Right cardiac atrium (tissue), 5 donors: ENCODE results near the gene DUSP8. TPM values are rescaled to one million over a fixed set of nuclear protein-coding genes. Genes with fewer than 3 reads are reported as not detected.
A peak's percentile ranks its signal among the peaks of the same experiment; 100 is the strongest.
"Not testable (repeated sequence)": the region's sequence is repeated elsewhere in the genome, so short reads cannot be mapped to it uniquely, and the experiment has no call there.

Experiments used
- ATAC-seq, 2 donors: fragments of 200-7000 bp; cut with Tn5 transposase; one replicate each; pipeline versions ENCODE4 v1.8.0 to v1.9.1; 2020; ENCODE audit warnings: moderate library complexity in 2 of 2, mild to moderate bottlenecking in 1 of 2
- DNase-seq, 3 donors: peaks; one replicate each; pipeline ENCODE4 v3.0.0-alpha.2; 2020
- H3K27ac ChIP-seq: one replicate; pipeline ENCODE4 v1.5.1; 2013; ENCODE audit warnings: mild to moderate bottlenecking, low read length, control low read depth, moderate library complexity
- H3K27me3 ChIP-seq: one replicate; pipeline ENCODE4 v1.6.1; 2013; ENCODE audit not compliant: control insufficient read depth, insufficient read depth
- H3K4me1 ChIP-seq: one replicate; pipeline ENCODE4 v1.6.1; 2013; ENCODE audit warnings: low read length; ENCODE audit not compliant: control insufficient read depth, insufficient read depth
- H3K4me3 ChIP-seq: one replicate; pipeline ENCODE4 v1.5.1; 2013; ENCODE audit warnings: low read length, control low read depth
- H3K9me3 ChIP-seq: one replicate; pipeline ENCODE4 v1.6.1; 2013; ENCODE audit warnings: low read length; ENCODE audit not compliant: control insufficient read depth
- WGBS: extraction: QIAGEN DNeasy Blood & Tissue Kit; methylation state at CpG from one replicate; pipeline ENCODE4 v1.1.7; 2013; 5-methylcytosine and 5-hydroxymethylcytosine counted together
- intact Hi-C, 4 donors: fragments of 100-400 bp; cut with DNase I; formaldehyde crosslinking; loops; one replicate each; pipeline versions ENCODE4 v1.11.0 to v1.14.0; 2022 to 2023
- polyA plus RNA-seq: library from polyadenylated mRNA; stranded (reverse); fragments of 200-250 nt; gene quantifications from one replicate; pipeline ENCODE4 v1.2.3, GENCODE V29; 2013
- total RNA-seq, 4 donors: library from RNA; stranded (reverse); fragmentation: NEBNext Ultra II Directional; extraction: Animal tissue kit (Norgen Biotek cat#: 25700); gene quantifications; one replicate each; pipeline ENCODE4 v1.2.1, GENCODE V29; 2021
- donor health status: healthy with polysubstance abuse.
- donor health status: DM: no; HTN: yes; CAD: no.
- donor health status: DM: no; HTN: no; CAD: no.
- donor health status: DM: no; HTN: yes; CAD: no; lungs with severe emphysema.
- donor health status: DM: yes; HTN: yes; CAD: no.

DUSP8 gene
- total and polyA plus RNA-seq, 5 donors, result 10.1 to 15.6 (median 13.3) TPM

DNA sequence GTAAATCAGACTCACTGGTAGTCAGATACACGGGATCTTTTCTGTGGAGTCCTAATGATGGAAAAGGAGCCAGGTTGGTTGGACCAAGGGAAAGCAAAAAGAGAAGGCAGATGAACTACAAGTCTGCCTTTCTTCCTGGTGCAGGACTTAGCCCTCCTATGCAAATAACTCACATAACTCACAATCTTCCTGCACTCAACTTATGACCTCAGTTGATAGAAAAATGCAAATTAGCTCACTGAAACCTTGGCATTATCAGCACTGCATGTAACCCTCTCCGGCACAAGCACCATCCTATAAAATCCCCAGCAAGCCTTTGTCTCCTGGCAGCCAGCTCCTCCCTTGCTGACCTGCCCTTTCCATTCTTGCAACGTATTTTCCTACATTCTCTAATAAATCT, 29.6 kb upstream of the DUSP8 start:
- H3K9me3 ChIP-seq, ATAC-seq, DNase-seq, intact Hi-C loops, H3K27ac ChIP-seq, H3K4me1 ChIP-seq, H3K27me3 ChIP-seq, H3K4me3 ChIP-seq: not testable (repeated sequence)
- 52% methylated on average over 3 of the region's 3 CpGs for WGBS

DNA sequence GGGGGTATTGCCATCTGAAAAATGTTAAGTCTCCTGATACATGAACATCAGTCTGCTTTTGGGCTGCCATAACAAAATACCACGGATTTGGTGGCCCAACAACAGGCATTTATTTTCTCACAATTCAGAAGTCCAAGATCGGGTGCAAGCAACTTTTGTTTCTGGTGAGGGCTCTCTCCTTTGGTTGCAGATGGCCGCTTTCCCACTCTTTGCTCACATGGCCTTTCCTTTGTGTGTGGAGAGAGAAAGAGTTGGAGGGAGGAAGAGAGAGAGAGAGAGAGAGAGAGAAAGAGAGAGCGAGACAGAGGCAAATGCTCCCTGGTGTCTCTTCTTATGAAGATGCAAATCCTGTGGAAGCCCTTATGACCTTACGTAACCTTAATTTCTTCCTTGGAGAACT, 28.6 kb upstream of the DUSP8 start:
- no peaks in the 10 kb centered on the region for H3K27me3 ChIP-seq
- 77% methylated on average over 5 of the region's 5 CpGs for WGBS
- no peaks in the 10 kb centered on the region for H3K9me3 ChIP-seq
- intact Hi-C loops, result no loop called here
- DNase-seq, result no peak
- H3K4me1 ChIP-seq, result no peaks in the 10 kb centered on the region
- no peak overlapping the region for H3K27ac ChIP-seq
- ATAC-seq, result no peak
- H3K4me3 ChIP-seq, result no peak overlapping the region

DNA sequence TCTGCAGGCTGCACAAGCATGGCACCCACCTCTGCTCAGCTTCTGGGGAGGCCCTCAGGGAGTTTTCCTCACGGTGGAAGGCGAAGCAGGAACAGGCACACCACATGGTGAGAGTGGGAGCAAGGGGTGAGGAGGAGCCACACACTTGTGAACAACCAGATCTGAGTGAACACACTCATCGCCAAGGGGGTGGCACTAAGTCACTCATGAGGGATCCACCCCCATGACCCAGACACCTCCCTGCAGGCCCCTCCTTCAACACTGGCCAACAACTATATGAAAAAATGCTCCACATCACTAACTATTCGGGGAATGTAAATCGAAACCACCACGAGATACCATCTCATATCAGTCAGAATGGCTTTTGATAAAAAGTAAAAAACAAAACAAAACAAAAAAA, 26.7 kb upstream of the DUSP8 start:
- DNase-seq, result no peak
- no peaks in the 10 kb centered on the region for H3K9me3 ChIP-seq
- ATAC-seq, result no peak
- H3K27me3 ChIP-seq, result no peaks in the 10 kb centered on the region
- intact Hi-C loops, result no loop called here
- H3K4me3 ChIP-seq, result no peak overlapping the region
- H3K4me1 ChIP-seq, result no peaks in the 10 kb centered on the region
- no peak overlapping the region for H3K27ac ChIP-seq
- 67% methylated on average over 6 of the region's 6 CpGs for WGBS

DNA sequence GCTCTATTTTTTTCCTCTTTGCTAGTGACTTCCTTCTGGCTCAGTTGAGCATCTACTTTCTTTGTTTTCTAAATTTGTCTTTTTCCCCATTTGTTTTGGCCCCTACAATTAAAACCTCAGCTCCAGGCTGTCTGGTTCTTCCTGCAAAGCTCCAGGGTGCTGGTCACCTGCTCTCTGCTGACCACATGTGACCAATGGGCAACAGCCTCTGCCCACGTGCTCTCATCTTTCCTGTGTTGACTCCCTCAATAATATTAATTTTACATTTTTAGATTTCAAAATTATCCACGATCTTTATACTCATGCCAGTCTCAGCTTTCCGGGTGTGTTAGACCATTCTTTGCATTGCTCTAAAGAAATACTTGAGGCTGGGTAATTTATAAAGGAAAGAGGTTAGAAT, 26.3 kb upstream of the DUSP8 start:
- intact Hi-C loops, ATAC-seq, H3K9me3 ChIP-seq, H3K27ac ChIP-seq, H3K4me1 ChIP-seq, H3K4me3 ChIP-seq, H3K27me3 ChIP-seq, DNase-seq: not testable (repeated sequence)
- WGBS, result 81% methylated on average over 3 of the region's 3 CpGs

DNA sequence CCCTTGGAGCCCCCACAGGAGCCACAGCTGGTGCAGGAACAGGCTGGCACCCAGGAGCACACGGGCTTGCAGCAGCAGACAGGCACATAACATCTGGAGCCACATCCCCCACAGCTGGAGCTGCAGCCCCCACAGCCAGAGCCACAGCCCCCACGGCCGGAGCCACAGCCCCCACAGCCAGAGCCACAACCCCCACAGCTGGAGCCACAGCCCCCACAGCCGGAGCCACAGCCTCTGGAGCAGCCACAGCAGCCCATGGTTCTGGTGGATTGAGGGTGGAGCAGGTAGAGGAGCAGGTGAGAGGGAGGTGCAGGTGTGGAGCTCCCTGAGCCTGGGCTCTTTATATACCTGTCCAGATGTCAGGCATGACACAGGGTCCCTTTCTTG, 25.9 kb upstream of the DUSP8 start, which contains the start of gene KRTAP5-2:
Gene KRTAP5-2, minus strand, starts transcription at position 301 of the 387 bp plus-strand sequence. Its CDS starts 44 bp downstream, at position 257.
- Histone ChIP-seq H3K4me3 (no peak within 1 kb of the TSS), H3K27ac (no peak within 1 kb of the TSS), H3K9me3 (no peaks in the 10 kb centered on the region), H3K4me1 (no peaks in the 10 kb centered on the region), H3K27me3 (no peaks in the 10 kb centered on the region)
- no peak for ATAC-seq
- intact Hi-C loops, result no loop called here
- 64% methylated on average over 4 of the region's 4 CpGs for WGBS
- no peak for DNase-seq

DNA sequence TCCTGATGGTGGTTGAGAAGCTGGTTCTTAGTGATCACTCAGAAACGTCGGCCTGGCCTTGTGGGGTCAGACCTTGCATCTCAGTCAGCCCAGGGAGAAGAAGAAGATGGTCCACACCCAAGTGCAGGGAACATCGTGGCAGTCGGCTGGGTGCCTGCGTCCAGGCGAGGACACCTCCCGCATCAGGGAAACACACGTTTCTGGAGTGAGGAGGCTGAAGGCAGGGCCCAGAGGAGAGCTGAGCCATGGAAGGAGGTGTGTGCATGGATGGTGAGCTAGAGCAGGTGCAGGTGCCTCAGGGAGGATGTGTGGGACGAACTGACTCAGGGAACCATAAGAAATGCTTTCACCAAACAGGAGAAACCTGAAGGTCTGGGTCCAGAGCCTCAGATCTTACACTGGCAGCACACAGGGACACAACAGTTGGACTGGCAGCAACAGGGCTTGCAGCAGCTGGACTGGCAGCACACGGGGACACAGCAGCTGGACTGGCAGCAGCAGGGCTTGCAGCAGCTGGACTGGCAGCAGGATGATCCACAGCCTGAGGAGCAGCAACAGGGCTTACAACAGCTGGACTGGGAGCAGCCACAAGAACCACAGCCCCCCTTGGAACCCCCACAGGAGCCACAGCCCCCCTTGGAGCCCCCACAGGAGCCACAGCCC, 25.4 kb upstream of the DUSP8 start:
- ATAC-seq, result no peak
- H3K27me3 ChIP-seq, result no peaks in the 10 kb centered on the region
- no peak for DNase-seq
- WGBS, result 86% methylated on average over 10 of the region's 10 CpGs
- H3K4me3 ChIP-seq, result no peak overlapping the region
- H3K4me1 ChIP-seq, result no peaks in the 10 kb centered on the region
- intact Hi-C loops, result no loop called here
- no peaks in the 10 kb centered on the region for H3K9me3 ChIP-seq
- H3K27ac ChIP-seq, result no peak overlapping the region

DNA sequence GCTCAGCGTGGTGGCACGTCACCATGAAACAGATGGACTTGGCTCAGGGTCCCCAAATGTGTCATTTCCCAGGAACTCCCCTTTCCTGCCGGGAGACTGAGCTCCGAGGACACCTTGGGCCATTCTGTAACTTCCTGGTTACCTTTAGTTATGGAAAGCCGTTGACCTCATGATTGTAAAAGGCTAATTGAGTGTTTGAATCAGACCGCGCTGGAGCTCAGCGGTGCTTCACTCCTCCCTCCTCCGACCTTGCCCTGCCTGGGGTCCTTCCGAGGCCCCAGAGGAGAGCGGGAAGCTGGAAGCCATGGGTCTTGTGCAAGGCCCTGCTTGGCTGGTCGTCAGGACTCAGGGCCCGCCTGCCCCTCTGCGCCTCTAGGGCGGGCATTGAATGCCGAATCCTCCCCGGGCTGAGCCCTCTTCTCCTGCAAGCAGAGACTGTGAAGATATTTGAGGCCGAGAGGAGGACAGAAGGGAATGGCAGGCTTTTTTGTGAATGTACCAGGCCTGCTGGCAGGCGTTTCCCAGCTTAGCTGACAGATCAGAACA, 24.6 kb upstream of the DUSP8 start:
- H3K4me3 ChIP-seq, intact Hi-C loops, H3K4me1 ChIP-seq, DNase-seq, H3K27me3 ChIP-seq, H3K9me3 ChIP-seq, H3K27ac ChIP-seq: not testable (repeated sequence)
- ATAC-seq, result peak in 1 of 2 donors; percentile 19
- 61% methylated on average over 19 of the region's 19 CpGs for WGBS

DNA sequence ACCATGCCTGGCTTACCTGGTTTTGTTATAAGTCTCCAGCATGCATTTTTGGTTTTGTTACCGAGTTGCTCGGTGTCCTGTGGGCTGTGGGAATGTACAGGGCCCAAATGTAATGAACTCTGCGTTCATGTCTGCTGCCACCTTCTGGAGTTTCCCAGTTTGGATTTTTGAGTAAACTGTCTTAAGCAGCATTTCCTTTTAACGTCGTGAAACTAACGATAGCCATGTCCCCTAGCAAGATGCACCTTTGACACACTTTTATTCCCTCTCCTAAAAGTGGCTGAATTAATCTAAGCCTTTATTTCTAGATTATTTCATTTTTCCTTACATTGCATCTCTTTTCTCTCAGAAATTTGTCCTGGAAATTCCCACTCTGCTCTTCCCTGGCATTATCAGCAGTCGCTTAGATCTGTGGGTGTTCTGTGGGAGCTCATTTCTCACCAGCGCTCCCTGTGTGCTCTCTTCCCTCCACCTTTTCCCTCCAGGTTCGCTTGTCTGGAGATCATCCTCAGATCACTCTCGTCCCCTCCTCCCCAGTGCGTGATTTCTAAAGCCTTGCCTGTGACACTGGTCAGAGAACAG, 24.0 kb upstream of the DUSP8 start:
- H3K9me3 ChIP-seq, H3K27ac ChIP-seq, H3K4me1 ChIP-seq, H3K27me3 ChIP-seq, H3K4me3 ChIP-seq, intact Hi-C loops, DNase-seq: not testable (repeated sequence)
- 44% methylated on average over 11 of the region's 11 CpGs for WGBS
- peak in 1 of 2 donors; percentile 11 for ATAC-seq

DNA sequence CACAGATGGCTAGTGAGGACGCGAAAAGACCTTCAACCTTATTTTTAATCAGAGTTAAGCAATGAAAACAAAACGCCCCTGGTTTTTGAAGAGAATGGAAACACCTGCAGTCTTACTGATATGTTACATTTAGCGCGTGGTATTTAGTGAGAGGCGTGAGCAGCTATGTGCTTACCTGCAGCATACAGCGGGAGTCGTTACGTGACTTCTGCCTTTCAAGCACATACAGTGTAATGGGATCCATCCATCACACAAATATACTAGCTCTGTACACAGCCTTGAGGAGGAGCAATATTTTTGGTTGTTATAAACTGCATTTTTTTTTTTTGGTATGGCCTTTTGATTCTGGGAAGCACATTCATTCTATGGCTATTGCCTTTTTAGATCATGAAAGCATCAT, 20.6 kb upstream of the DUSP8 start:
- Histone ChIP-seq H3K27me3 (no peaks in the 10 kb centered on the region), H3K4me1 (peaks cover 3% of the 10 kb centered on the region), H3K9me3 (no peaks in the 10 kb centered on the region), H3K27ac (no peak overlapping the region), H3K4me3 (no peak overlapping the region)
- ATAC-seq (no peak), DNase-seq (no peak)
- WGBS, result 85% methylated on average over 9 of the region's 9 CpGs
- intact Hi-C loops, result no loop called here

DNA sequence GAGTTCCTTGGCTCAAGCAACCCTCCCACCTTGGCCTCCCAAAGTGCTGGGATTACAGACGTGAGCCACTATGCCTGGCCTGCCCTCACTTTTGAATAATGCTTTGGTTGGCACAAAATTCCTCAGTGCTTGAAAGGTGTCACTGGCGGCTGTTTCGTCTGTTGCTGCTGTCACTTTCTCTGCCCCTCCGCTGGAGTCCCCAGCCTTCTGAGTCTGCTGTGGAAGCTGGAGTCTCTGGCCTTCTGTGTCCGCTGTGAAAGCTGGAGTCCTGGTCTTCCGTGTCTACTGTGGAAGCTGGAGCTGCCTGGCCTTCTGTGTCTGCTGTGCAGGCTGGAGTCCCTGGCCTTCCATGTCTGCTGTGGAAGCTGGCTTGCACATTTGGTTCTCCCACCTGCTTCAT, 17.9 kb upstream of the DUSP8 start:
- peaks cover 3% of the 10 kb centered on the region for H3K4me1 ChIP-seq
- DNase-seq, result no peak
- ATAC-seq, result no peak
- H3K27me3 ChIP-seq, result no peaks in the 10 kb centered on the region
- intact Hi-C loops, result no loop called here
- no peaks in the 10 kb centered on the region for H3K9me3 ChIP-seq
- H3K4me3 ChIP-seq, result no peak overlapping the region
- no peak overlapping the region for H3K27ac ChIP-seq
- WGBS, result 88% methylated on average over 6 of the region's 6 CpGs

DNA sequence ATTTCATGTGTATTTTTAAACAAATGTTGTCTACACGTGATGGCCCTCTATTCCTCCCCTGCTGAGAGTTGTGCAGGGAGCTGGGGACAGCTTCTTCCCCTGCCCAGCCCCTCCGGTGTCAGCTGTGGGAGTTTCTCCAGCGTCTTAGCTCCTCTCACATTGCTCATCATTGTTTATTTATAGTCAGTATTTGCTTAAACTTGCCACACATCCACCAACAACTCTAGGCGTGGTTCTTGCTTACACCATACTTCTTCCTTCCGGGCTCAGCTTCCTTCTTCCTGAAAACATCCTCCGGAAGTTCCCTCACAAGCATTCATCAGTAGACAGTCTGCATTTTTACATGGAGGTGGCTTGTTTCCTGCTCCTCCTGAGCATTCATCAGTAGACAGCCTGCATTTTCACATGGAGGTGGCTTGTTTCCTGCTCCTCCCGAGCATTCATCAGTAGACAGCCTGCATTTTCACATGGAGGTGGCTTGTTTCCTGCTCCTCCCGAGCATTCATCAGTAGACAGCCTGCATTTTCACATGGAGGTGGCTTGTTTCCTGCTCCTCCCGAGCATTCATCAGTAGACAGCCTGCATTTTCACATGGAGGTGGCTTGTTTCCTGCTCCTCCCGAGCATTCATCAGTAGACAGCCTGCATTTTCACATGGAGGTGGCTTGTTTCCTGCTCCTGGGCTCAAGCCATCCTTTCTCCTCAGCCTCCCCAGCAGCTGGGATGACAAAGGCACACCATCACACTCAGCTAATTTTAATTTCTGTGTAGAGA, 17.3 kb upstream of the DUSP8 start:
- H3K27ac ChIP-seq, result peak overlapping the region; percentile 27
- H3K4me1 ChIP-seq, H3K27me3 ChIP-seq, H3K9me3 ChIP-seq, H3K4me3 ChIP-seq, DNase-seq, intact Hi-C loops: not testable (repeated sequence)
- peak; percentile 41 to 51 for ATAC-seq
- WGBS, result 38% methylated on average over 8 of the region's 10 CpGs
